ENCODE measurements around the gene POLQ. TPM values are rescaled to one million over a fixed set of nuclear protein-coding genes. Genes with fewer than 3 reads are reported as not detected.
"Not testable (repeated sequence)": the region's sequence is repeated elsewhere in the genome, so short reads cannot be mapped to it uniquely, and the experiment has no call there.

The POLQ gene
- total RNA-seq, 1 experiment from 2014 or later: 15.4 TPM

DNA sequence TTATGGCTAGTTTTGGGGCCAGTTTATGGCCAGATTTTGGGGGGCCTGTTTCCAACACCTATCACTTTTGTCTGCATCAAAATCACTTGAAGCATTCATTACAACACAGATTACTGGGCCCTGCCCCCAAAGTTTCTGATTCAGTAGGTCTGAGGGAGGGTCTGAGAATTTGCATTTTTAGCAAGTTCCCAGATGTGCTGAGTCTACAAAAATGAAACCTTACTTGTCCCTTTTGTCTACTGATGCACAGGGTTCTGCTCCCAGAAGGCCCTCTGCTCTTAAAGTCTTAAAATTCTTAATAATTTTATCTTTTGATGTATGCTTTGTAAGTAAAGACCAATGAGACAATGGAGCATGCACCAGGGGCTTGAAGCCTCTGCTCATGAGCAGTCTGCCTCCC, 146.0 kb downstream of the POLQ start:
- Mint-ChIP-seq H3K27ac (ENCODE audit: unreplicated experiment) (no peak overlapping the region), H3K9me3 (ENCODE audit: unreplicated experiment) (no peaks in the 10 kb centered on the region), H3K36me3 (ENCODE audit: insufficient read depth, unreplicated experiment) (no peaks in the 10 kb centered on the region), H3K4me1 (ENCODE audit: low read depth, unreplicated experiment) (no peaks in the 10 kb centered on the region), H3K27me3 (ENCODE audit: insufficient read depth, unreplicated experiment) (no peaks in the 10 kb centered on the region), H3K4me3 (ENCODE audit: unreplicated experiment) (no peak overlapping the region)
- TF ChIP-seq, protein P1, sequence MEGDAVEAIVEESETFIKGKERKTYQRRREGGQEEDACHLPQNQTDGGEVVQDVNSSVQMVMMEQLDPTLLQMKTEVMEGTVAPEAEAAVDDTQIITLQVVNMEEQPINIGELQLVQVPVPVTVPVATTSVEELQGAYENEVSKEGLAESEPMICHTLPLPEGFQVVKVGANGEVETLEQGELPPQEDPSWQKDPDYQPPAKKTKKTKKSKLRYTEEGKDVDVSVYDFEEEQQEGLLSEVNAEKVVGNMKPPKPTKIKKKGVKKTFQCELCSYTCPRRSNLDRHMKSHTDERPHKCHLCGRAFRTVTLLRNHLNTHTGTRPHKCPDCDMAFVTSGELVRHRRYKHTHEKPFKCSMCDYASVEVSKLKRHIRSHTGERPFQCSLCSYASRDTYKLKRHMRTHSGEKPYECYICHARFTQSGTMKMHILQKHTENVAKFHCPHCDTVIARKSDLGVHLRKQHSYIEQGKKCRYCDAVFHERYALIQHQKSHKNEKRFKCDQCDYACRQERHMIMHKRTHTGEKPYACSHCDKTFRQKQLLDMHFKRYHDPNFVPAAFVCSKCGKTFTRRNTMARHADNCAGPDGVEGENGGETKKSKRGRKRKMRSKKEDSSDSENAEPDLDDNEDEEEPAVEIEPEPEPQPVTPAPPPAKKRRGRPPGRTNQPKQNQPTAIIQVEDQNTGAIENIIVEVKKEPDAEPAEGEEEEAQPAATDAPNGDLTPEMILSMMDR (IDR thresholded peaks at IDR 0.05; ENCODE audit: insufficient read depth in 1 of 2, low read depth in 1 of 2, low read length in 1 of 2, severe bottlenecking in 1 of 2, unreplicated experiment in 1 of 2): no peak
- intact Hi-C loops (cut with micrococcal nuclease; ENCODE audit: unreplicated experiment): no loop called here
- Histone ChIP-seq H3K27me3 (replicated peaks; ENCODE audit: control insufficient read depth, insufficient read depth, low read length) (no peaks in the 10 kb centered on the region), H3K36me3 (ENCODE audit: control insufficient read depth, insufficient read depth, low read length) (no peaks in the 10 kb centered on the region), H3K4me1 (no peaks in the 10 kb centered on the region), H3K4me3 (ENCODE audit: low read depth, low read length) (no peak overlapping the region), H3K9me3 (no peaks in the 10 kb centered on the region)
- ChIA-PET POLR2A (no interaction called here), CTCF (no interaction called here)
- BruUV-seq (replicated peaks): no TSS peak
- no peak for DNase-seq

DNA sequence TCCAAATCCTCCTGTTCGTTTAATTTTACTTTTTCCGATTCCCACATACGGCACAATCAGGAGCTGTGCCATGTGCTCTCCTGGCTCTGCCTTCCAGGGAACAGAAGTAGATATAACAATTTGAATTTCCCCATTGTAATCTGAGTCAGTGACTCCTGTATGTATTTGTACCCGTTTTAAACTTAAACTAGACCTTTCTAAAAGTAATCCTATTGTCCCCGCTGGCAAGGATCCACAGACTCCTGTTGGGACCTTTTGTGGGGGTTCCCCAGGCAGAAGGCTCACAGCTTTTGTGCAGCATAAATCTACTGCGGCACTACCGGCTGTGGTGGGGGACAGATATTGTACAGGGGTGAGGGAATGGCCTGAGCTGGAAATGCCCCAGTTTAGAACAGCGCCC, 147.7 kb downstream of the POLQ start:
- H3K27me3 Mint-ChIP-seq (ENCODE audit: insufficient read depth, unreplicated experiment); H3K4me1 ChIP-seq; H3K36me3 Mint-ChIP-seq (ENCODE audit: insufficient read depth, unreplicated experiment); H3K4me1 Mint-ChIP-seq (ENCODE audit: low read depth, unreplicated experiment); BruUV-seq (replicated peaks); H3K4me3 Mint-ChIP-seq (ENCODE audit: unreplicated experiment); H3K27me3 ChIP-seq (replicated peaks; ENCODE audit: control insufficient read depth, insufficient read depth, low read length); H3K36me3 ChIP-seq (ENCODE audit: control insufficient read depth, insufficient read depth, low read length); CTCF ChIA-PET; DNase-seq; H3K9me3 ChIP-seq; H3K27ac Mint-ChIP-seq (ENCODE audit: unreplicated experiment); POLR2A ChIA-PET; intact Hi-C loops (cut with micrococcal nuclease; ENCODE audit: unreplicated experiment); H3K4me3 ChIP-seq (ENCODE audit: low read depth, low read length): not testable (repeated sequence)
- peaks cover 13% of the 10 kb centered on the region for H3K9me3 Mint-ChIP-seq (ENCODE audit: unreplicated experiment)

DNA sequence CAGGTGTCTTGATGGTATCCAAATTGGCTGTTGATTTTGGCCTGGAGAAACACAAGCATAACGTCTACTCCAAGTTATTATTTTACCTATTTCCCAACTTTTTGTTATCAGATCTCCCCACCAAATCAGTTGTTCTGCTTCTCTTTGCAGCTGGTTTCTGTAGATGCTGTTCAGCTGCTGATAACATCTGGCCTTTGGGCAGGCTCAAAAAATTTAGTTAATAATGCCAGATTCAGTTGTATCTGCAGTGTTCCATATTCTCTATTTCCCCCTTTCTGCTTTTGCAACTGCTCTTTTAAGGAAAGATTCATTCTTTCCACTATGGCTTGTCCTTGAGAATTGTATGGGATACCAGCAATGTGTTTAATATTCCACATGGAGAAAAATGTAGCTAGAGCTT, 149.8 kb downstream of the POLQ start:
- intact Hi-C loops (cut with micrococcal nuclease; ENCODE audit: unreplicated experiment); BruUV-seq (replicated peaks); H3K27ac Mint-ChIP-seq (ENCODE audit: unreplicated experiment); H3K36me3 Mint-ChIP-seq (ENCODE audit: insufficient read depth, unreplicated experiment); H3K4me1 ChIP-seq; H3K27me3 ChIP-seq (replicated peaks; ENCODE audit: control insufficient read depth, insufficient read depth, low read length); H3K36me3 ChIP-seq (ENCODE audit: control insufficient read depth, insufficient read depth, low read length); H3K9me3 ChIP-seq; H3K4me3 Mint-ChIP-seq (ENCODE audit: unreplicated experiment); H3K27me3 Mint-ChIP-seq (ENCODE audit: insufficient read depth, unreplicated experiment); POLR2A ChIA-PET; CTCF ChIA-PET; H3K4me1 Mint-ChIP-seq (ENCODE audit: low read depth, unreplicated experiment); DNase-seq; H3K4me3 ChIP-seq (ENCODE audit: low read depth, low read length): not testable (repeated sequence)
- peaks cover 14% of the 10 kb centered on the region for H3K9me3 Mint-ChIP-seq (ENCODE audit: unreplicated experiment)

DNA sequence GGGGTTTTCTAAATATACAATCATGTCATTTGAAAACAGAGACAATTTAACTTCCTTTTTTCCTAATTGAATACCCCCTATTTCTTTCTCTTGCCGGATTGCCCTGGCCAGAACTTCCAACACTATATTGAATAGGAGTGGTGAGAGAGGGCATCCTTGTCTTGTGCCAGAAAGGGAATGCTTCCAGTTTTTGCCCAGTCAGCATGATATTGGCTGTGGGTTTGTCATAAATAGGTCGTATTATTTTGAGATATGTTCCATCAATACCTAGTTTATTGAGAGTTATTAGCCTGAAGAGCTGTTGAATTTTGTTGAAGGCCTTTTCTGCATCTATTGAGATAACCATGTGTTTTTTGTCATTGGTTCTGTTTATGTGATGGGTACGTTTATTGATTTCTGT, 157.5 kb downstream of the POLQ start:
- H3K4me3 ChIP-seq (ENCODE audit: low read depth, low read length); H3K4me1 Mint-ChIP-seq (ENCODE audit: low read depth, unreplicated experiment); DNase-seq; H3K27me3 ChIP-seq (replicated peaks; ENCODE audit: control insufficient read depth, insufficient read depth, low read length); H3K9me3 ChIP-seq; H3K36me3 Mint-ChIP-seq (ENCODE audit: insufficient read depth, unreplicated experiment); intact Hi-C loops (cut with micrococcal nuclease; ENCODE audit: unreplicated experiment); CTCF ChIA-PET; H3K27ac Mint-ChIP-seq (ENCODE audit: unreplicated experiment); H3K36me3 ChIP-seq (ENCODE audit: control insufficient read depth, insufficient read depth, low read length); BruUV-seq (replicated peaks); H3K4me1 ChIP-seq; H3K4me3 Mint-ChIP-seq (ENCODE audit: unreplicated experiment); POLR2A ChIA-PET: not testable (repeated sequence)
- peaks cover 10% of the 10 kb centered on the region for H3K27me3 Mint-ChIP-seq (ENCODE audit: insufficient read depth, unreplicated experiment)
- H3K9me3 Mint-ChIP-seq (ENCODE audit: unreplicated experiment): peaks cover 23% of the 10 kb centered on the region

Other genes starting within 250 kb of the POLQ start
- gene ARGFX, start 22.0 kb upstream of the POLQ start, total RNA-seq (2022): not detected in 2 replicates
- gene FBXO40, start 47.4 kb upstream of the POLQ start, total RNA-seq (2022): not detected in 2 replicates
- gene HCLS1, start 114.9 kb upstream of the POLQ start, total RNA-seq (2022): 0.45 and 1.00 TPM in 2 replicates
- 31.5 and 34.3 TPM in 2 replicates for gene GOLGB1, start 203.8 kb upstream of the POLQ start, total RNA-seq (2022)